Stimulated activated CD4-positive, alpha-beta T cell treated with anti-CD3 and anti-CD28 coated beads, TNF-alpha, amount 100 ng/mL, for 48 hours (primary cell): ENCODE data around the gene PHKG1.
"Not testable (repeated sequence)": the region's sequence is repeated elsewhere in the genome, so short reads cannot be mapped to it uniquely, and the experiment has no call there.

Experiments
- DNase-seq, 3 donors: peaks; one replicate each; pipeline ENCODE4 v3.0.0-alpha.2; 2020; ENCODE audit warnings: low read depth in 3 of 3

PHKG1 gene

GRCh38 chr7:56083150-56083785, 9.5 kb downstream of the PHKG1 start:
- no peak for DNase-seq

GRCh38 chr7:56081626-56082340, 11.0 kb downstream of the PHKG1 start:
- no peak for DNase-seq

- DNase-seq, result not testable (repeated sequence)
These were observed 11.9 kb downstream of the PHKG1 start for GRCh38 chr7:56080726-56081435.

DNA sequence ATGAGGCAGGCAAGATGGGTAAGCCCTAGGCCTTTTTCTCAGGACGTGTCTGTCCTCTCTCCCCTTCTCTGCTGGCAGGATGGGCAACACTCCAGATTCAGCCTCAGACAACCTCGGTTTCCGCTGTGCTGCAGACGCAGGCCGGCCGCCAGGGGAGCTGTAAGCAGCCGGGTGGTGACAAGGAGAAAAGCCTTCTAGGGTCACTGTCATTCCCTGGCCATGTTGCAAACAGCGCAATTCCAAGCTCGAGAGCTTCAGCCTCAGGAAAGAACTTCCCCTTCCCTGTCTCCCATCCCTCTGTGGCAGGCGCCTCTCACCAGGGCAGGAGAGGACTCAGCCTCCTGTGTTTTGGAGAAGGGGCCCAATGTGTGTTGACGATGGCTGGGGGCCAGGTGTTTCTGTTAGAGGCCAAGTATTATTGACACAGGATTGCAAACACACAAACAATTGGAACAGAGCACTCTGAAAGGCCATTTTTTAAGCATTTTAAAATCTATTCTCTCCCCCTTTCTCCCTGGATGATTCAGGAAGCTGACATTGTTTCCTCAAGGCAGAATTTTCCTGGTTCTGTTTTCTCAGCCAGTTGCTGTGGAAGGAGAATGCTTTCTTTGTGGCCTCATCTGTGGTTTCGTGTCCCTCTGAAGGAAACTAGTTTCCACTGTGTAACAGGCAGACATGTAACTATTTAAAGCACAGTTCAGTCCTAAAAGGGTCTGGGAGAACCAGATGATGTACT, 13.1 kb downstream of the PHKG1 start:
- DNase-seq, result no peak

- no peak for DNase-seq
These were observed 14.6 kb downstream of the PHKG1 start for GRCh38 chr7:56078196-56078595.

GRCh38 chr7:56077681-56078080, 15.1 kb downstream of the PHKG1 start:
- DNase-seq, result no peak

- peak; percentile 33 to 45 (median 43) for DNase-seq
These were observed 18.4 kb downstream of the PHKG1 start for GRCh38 chr7:56074371-56074791.

DNA sequence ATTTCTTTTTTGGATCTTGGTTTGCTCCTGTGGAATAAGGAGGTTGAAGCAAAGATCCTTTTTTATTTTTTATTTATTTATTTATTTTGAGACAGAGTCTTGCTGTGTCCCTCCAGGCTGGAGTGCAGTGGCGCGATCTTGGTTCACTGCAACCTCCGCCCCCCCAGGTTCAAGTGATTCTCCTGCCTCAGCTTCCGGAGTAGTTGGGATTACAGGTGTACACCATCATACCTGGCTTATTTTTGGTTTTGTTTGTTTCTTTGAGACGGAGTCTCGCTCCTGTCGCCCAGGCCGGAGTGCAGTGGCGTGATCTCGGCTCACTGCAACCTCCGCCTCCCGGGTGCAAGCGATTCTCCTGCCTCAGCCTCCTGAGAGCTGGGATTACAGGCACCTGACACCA, 26.4 kb downstream of the PHKG1 start:
- DNase-seq, result not testable (repeated sequence)

DNA sequence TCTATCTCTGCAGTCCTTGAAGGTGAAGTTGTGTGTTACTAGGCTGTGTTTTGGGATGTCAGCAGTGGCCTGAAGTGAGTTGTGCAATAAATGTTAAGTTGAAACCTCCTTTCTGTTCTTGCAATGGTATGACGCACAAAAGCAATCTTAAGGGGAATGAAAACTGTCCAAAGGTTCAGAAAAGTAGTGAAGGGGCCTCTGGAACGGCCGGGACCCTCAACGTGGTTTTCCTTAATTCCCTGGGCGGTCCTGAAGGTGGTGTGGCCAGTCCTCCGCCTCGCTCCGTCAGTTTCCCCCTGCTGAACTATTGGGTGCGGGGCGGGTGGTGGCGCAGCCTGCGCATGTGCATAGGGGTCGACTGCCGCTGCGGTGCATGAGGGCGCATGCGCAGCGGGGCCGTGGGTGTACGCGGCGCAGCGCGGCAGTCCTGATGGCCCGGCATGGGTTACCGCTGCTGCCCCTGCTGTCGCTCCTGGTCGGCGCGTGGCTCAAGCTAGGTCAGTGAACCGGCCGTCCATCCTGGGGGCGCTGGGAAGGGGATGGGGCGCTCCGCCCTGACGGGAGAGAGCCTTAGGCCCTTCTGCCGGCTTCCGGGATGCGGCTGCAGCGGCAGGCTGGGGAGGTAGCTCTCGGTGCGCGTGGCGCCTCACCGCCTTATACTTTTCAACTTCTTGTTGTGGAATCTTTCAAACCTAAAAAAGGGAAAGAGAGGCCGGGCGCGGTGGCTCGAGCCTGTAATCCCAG, 28.7 kb downstream of the PHKG1 start, which contains the start of gene SUMF2:
Gene SUMF2 (plus strand): TSS at position 405 of the 744 bp plus-strand sequence. CDS start 26 bp downstream, at position 431.
- DNase-seq, result peak; percentile 68 to 90 (median 74)

DNA sequence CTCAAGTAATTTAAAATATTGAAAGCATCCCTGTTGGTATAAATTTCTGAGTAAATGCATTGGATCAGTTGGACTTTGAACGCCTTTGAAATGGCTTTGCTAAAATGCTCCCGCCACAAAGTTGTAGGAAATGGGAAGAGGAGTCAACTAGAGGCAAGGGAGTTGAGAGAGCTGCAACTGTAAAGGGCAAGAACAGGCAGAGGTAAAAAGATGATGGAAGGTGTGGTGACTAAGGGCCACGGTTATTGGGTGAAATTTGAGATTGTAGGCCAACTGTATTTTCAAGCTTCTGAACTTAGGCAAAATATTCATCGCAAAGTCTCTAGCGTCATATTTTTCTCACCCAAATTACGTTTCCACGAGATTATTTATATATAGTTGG, 29.3 kb downstream of the PHKG1 start:
- no peak for DNase-seq

DNA sequence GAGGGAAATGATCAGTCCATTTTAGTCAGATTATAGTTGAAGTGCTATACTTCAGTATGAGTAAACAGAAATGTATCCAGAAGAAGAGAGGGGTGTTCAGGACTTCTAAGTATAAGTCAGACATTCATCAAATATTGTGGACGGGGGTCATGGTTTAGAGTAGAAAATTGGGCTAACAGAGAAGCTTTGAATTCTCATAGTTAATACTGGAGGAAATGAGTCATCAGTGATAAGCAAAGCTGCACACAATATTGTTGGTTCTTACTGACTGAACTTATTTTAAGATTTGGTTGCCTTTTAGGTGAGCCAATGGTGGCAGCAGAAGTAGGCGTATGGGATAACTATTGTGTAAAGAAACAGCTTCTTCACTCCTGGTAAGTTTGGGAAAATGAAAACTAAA, 30.4 kb downstream of the PHKG1 start:
- no peak for DNase-seq

DNA sequence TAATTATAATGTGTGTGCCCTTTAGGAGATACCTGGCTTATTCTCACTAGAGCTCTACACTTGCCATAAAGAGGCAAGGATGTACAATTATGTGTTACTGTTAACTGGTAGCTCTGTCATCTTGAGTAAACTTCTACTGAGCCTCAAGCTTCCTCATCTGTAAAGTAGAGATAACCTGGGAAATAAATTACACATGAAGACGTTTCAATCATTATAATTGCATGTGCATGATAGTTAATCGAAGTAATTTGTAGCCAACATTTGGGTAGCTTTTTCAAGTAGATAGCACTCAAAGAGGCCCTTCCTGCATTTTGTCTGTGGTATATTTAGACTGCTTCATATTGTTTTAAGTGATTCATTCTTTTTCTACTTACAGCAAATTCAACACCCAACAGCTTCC, 38.8 kb downstream of the PHKG1 start:
- no peak for DNase-seq

DNA sequence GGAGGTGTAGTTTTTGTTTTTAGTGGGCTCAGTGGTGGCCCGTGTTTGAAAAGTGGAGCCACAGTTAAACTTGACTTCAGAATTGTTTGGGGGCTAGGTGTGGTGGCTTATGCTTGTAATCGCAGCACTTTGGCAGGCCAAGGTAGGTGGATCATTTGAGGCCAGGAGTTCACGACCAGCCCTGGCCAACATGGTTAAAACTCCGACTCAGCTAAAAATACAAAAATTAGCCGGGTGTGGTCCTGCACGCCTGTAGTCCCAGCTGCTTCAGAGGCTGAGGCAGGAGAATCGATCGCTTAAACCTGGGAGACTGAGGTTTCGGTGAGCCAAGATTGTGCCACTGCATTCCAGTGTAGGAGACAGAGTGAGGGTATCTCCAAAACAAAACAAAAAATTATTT, 39.4 kb downstream of the PHKG1 start:
- no peak for DNase-seq

- DNase-seq, result peak; percentile 88 to 92 (median 91)
These were observed 41.2 kb downstream of the PHKG1 start, which contains the start of the genes CCT6A and PSPH for GRCh38 chr7:56051339-56052191. Gene CCT6A, plus strand, starts transcription at chr7:56051765. Its CDS starts 84 bp downstream, at chr7:56051849. Gene PSPH, minus strand, starts transcription at chr7:56051444. Its CDS starts 30,232 bp downstream, at chr7:56021212.

DNA sequence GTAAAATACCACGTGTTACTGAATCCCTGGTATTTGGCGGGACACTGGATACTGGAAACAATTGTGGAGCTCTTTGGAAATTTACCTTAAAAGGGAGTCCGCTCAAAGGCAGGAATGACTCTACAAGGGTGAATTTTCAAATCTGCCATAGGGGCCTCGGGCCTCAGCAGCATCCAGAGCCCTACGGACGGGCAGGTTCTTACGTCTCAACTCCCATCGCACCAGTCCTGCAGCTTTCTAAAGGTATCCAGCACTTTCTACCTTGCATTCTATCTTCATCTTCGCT, 41.8 kb downstream of the PHKG1 start:
- DNase-seq, result no peak

GRCh38 chr7:56048763-56049162, 44.0 kb downstream of the PHKG1 start:
- DNase-seq, result not testable (repeated sequence)

- DNase-seq, result no peak
These were observed 44.5 kb downstream of the PHKG1 start for GRCh38 chr7:56048245-56048644.

DNA sequence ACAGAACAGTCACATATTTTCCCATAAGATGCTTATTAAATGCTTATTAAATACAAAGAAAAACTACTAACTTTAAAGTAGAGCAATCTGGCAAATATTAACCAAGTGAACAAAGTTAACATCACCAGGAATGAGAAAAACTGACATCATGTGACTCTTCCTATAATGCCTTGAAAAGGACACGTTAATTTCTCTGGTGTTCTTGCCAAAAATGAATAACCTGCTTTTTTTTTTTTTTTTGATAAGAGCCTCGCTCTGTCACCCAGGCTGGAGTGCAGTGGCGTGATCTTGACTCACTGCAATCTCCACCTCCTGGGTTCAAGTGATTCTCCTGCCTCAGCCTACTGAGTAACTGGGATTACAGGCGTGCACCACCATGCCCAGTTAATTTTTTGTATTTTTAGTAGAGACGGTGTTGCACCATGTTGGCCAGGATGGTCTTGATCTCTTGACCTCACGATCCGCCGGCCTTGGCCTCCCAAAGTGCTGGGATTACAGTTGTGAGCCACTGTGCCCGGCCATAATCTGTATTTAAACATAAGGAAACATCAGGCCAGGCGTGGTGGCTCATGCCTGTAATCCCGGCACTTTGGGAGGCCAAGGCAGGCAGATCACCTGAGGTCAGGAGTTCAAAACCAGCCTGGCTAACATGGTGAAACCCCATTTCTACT, 45.2 kb downstream of the PHKG1 start:
- DNase-seq, result not testable (repeated sequence)

GRCh38 chr7:56046721-56047445, 45.9 kb downstream of the PHKG1 start:
- no peak for DNase-seq
